Colonic mucosa (tissue), 4 donors: ENCODE measurements around the gene TMEM185B. TPM values are rescaled to one million over a fixed set of nuclear protein-coding genes. Genes with fewer than 3 reads are reported as not detected.
"Not testable (repeated sequence)": the region's sequence is repeated elsewhere in the genome, so short reads cannot be mapped to it uniquely, and the experiment has no call there.

Source experiments
- DNase-seq: peaks from one replicate; pipeline ENCODE4 v3.0.0-alpha.2; 2020
- H3K27ac ChIP-seq: fragments of 200-600 bp; one replicate; pipeline ENCODE4 v1.8.0; 2021
- H3K27me3 ChIP-seq: fragments of 200-600 bp; one replicate; pipeline ENCODE4 v1.8.0; 2021
- H3K36me3 ChIP-seq: fragments of 200-600 bp; one replicate; pipeline ENCODE4 v1.8.0; 2021
- H3K4me1 ChIP-seq: fragments of 200-600 bp; one replicate; pipeline ENCODE4 v1.8.0; 2021; ENCODE audit warnings: mild to moderate bottlenecking
- H3K4me3 ChIP-seq: fragments of 200-600 bp; one replicate; pipeline ENCODE4 v1.8.0; 2021
- H3K9ac ChIP-seq, 2 donors: one replicate each; pipeline ENCODE4 v1.7.0; 2013; ENCODE audit warnings: control low read depth in 2 of 2, low read depth in 2 of 2, low read length in 2 of 2
- H3K9me3 ChIP-seq: fragments of 200-600 bp; one replicate; pipeline ENCODE4 v1.8.0; 2021
- intact Hi-C: fragments of 100-400 bp; cut with DNase I; formaldehyde crosslinking; loops from one replicate; pipeline ENCODE4 v1.14.1; 2022
- total RNA-seq, 2 donors: library from RNA; stranded (reverse); fragmentation: NEBNext Ultra II Directional in 1 of 2; extraction: Animal tissue kit (Norgen Biotek cat#: 25700) in 1 of 2; gene quantifications; one replicate each; pipeline ENCODE4 v1.2.1, GENCODE V29; 2021
- TF ChIP-seq, protein P1 (sequence below): fragments of 200-600 bp; IDR thresholded peaks from one replicate; pipeline ENCODE4 v1.8.0; 2022; ENCODE audit warnings: antibody characterized with exemption, mild to moderate bottlenecking
- donor health status: healthy.
- donor health status: DM: no; HTN: no; CAD: no.
- donor health status: DM: no; HTN: no; CAD: no.

Gene TMEM185B
- total RNA-seq, 2 donors from 2014 or later: 14.4 to 16.5 TPM

GRCh38 chr2:120236316-120236715 lies 13.1 kb upstream of the TMEM185B start:
- TF ChIP-seq, protein P1, sequence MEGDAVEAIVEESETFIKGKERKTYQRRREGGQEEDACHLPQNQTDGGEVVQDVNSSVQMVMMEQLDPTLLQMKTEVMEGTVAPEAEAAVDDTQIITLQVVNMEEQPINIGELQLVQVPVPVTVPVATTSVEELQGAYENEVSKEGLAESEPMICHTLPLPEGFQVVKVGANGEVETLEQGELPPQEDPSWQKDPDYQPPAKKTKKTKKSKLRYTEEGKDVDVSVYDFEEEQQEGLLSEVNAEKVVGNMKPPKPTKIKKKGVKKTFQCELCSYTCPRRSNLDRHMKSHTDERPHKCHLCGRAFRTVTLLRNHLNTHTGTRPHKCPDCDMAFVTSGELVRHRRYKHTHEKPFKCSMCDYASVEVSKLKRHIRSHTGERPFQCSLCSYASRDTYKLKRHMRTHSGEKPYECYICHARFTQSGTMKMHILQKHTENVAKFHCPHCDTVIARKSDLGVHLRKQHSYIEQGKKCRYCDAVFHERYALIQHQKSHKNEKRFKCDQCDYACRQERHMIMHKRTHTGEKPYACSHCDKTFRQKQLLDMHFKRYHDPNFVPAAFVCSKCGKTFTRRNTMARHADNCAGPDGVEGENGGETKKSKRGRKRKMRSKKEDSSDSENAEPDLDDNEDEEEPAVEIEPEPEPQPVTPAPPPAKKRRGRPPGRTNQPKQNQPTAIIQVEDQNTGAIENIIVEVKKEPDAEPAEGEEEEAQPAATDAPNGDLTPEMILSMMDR: no peak
- H3K9me3 ChIP-seq: no peaks in the 10 kb centered on the region
- H3K9ac ChIP-seq: no peak overlapping the region
- no peak overlapping the region for H3K4me3 ChIP-seq
- H3K27me3 ChIP-seq: no peaks in the 10 kb centered on the region
- no peak for DNase-seq
- intact Hi-C loops: no loop called here
- H3K27ac ChIP-seq: no peak overlapping the region
- peaks cover 4% of the 10 kb centered on the region for H3K4me1 ChIP-seq
- no peaks in the 10 kb centered on the region for H3K36me3 ChIP-seq

GRCh38 chr2:120235681-120236080 lies 12.5 kb upstream of the TMEM185B start:
- no peak for DNase-seq
- TF ChIP-seq, protein P1: no peak
- H3K36me3 ChIP-seq: no peaks in the 10 kb centered on the region
- peaks cover 9% of the 10 kb centered on the region for H3K4me1 ChIP-seq
- no peak overlapping the region for H3K4me3 ChIP-seq
- H3K27me3 ChIP-seq: no peaks in the 10 kb centered on the region
- no peaks in the 10 kb centered on the region for H3K9me3 ChIP-seq
- no peak overlapping the region for H3K27ac ChIP-seq
- H3K9ac ChIP-seq: no peak overlapping the region
- intact Hi-C loops: no loop called here

DNA sequence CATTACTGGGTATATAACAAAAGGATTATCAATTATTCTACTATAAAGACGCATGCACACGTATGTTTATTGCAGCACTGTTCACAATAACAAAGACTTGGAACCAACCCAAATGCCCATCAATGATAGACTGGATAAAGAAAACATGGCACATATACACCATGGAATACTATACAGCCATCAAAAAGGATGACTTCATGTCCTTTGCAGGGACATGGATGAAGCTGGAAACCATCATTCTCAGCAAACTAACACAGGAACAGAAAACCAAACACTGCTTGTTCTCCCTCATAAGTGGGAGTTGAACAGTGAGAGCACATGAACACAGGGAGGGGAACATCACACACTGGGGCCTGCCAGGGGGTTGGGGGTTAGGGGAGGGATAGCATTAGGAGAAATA lies 12.0 kb upstream of the TMEM185B start:
- DNase-seq, H3K27me3 ChIP-seq, H3K9ac ChIP-seq, H3K27ac ChIP-seq, intact Hi-C loops, H3K9me3 ChIP-seq, H3K4me3 ChIP-seq, H3K36me3 ChIP-seq: not testable (repeated sequence)
- H3K4me1 ChIP-seq: peaks cover 13% of the 10 kb centered on the region

- H3K4me1 ChIP-seq: peaks cover 15% of the 10 kb centered on the region
- no peaks in the 10 kb centered on the region for H3K36me3 ChIP-seq
- H3K27ac ChIP-seq: no peak overlapping the region
- intact Hi-C loops: no loop called here
- no peak for DNase-seq
- H3K9me3 ChIP-seq: no peaks in the 10 kb centered on the region
- H3K4me3 ChIP-seq: no peak overlapping the region
- no peak overlapping the region for H3K9ac ChIP-seq
- TF ChIP-seq, protein P1: no peak
- H3K27me3 ChIP-seq: no peaks in the 10 kb centered on the region
Observed at GRCh38 chr2:120233292-120233691, 10.1 kb upstream of the TMEM185B start.

DNA sequence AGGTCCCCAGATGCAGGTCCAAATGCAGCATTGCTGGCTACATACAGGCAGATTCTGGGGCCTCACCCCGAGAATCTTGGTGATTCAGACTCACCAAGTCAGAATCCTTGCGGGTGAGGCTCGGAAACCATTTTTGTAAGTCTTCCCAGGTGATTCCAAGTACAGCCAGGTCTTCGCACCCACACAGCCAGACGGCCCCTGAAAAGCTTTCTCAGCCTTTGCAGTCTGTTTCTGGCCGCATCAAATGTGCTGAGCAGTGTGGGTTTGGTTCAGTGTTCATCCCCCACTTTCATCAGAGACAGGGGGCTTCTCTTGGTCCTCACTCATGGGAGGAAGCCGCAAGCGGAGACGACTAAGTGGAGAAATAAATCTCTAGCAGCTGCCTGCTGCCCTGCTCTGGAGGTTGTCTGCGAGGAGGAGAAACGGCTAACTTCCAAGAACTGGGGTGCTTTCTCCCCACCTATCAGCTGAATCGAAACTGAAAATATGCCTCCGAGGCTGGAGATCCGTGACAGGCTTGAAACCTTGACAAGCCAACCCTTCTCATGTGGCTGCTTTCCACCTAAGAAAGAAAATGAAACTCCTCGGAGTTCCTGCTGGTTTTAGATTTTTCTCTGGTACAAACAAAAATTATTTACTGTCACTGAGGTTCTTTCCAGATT lies 8.9 kb upstream of the TMEM185B start:
- TF ChIP-seq, protein P1: no peak
- no peaks in the 10 kb centered on the region for H3K36me3 ChIP-seq
- H3K4me3 ChIP-seq: peak overlapping the region; percentile 22
- H3K27ac ChIP-seq: peak overlapping the region; percentile 80
- intact Hi-C loops: no loop called here
- peaks cover 15% of the 10 kb centered on the region for H3K4me1 ChIP-seq
- DNase-seq: no peak
- H3K9me3 ChIP-seq: no peaks in the 10 kb centered on the region
- no peaks in the 10 kb centered on the region for H3K27me3 ChIP-seq
- peak overlapping the region; percentile 67 to 74 for H3K9ac ChIP-seq

DNA sequence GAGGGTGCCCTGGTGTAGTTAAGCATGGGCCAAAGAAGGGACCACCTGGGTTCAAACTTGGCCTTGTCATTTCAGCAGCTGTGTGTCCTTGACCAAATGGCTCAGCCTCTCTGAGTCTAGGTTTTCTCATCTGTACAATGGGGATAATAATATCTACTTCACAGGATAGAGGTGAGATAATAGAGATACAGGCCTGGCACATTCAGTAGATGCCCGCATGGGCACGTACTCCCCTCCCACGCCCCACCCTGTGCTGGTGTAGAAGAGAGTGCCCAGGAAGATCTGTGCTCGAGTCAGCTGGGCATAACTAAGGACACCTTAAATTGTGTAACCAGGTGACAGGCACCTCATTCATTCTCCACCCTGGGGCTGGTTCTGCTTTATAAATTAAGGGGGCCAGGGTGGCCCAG lies 8.4 kb upstream of the TMEM185B start:
- H3K9me3 ChIP-seq: no peaks in the 10 kb centered on the region
- no peaks in the 10 kb centered on the region for H3K36me3 ChIP-seq
- peaks cover 15% of the 10 kb centered on the region for H3K4me1 ChIP-seq
- no peak for DNase-seq
- H3K27me3 ChIP-seq: no peaks in the 10 kb centered on the region
- peak overlapping the region; percentile 22 for H3K4me3 ChIP-seq
- TF ChIP-seq, protein P1: no peak
- H3K9ac ChIP-seq: peak overlapping the region; percentile 57 to 74
- intact Hi-C loops: no loop called here
- H3K27ac ChIP-seq: peak overlapping the region; percentile 80
